GM23248 (cell line): ENCODE measurements around the gene YPEL4.

ENCODE experiments used
- EZH2 ChIP-seq: fragments of 200-600 bp; sonication (generic); IDR thresholded peaks from 2 replicates; pipeline ENCODE4 v1.6.1; 2018; ENCODE audit warnings: antibody characterized with exemption, mild to moderate bottlenecking; ENCODE audit not compliant: insufficient read depth, poor library complexity, severe bottlenecking
- EZH2phosphoT487 ChIP-seq: fragments of 200-600 bp; sonication (generic); IDR thresholded peaks from 2 replicates; pipeline ENCODE4 v1.6.1; 2018; ENCODE audit warnings: antibody characterized with exemption, moderate library complexity, mild to moderate bottlenecking, low read depth; ENCODE audit not compliant: insufficient read depth

GRCh38 chr11:57640068-57640800 is 9.5 kb downstream of the YPEL4 start:
- TF ChIP-seq EZH2phosphoT487 (no peak), EZH2 (no peak)
